IMR-90 (cell line): ENCODE measurements around the gene IMPDH1. TPM values are rescaled to one million over a fixed set of nuclear protein-coding genes. Genes with fewer than 3 reads are reported as not detected.

ENCODE experiments used
- ATAC-seq: fragments of 200-7000 bp; cut with Tn5 transposase; 2 replicates; pipeline ENCODE4 v1.9.1; 2020; ENCODE audit warnings: low read depth, mild to moderate bottlenecking, moderate library complexity
- BruUV-seq: library from RNA; stranded (reverse); fragments of 400-500 nt; replicated peaks from 2 replicates; lab custom pipeline; 2021; lab: Mats Ljungman, UMichigan
- CTCF ChIA-PET: fragments of 300-600 bp; formaldehyde crosslinking; extraction: SDS; loops from one replicate; lab custom pipeline; 2021; ENCODE audit warnings: antibody characterized with exemption; lab: Yijun Ruan, JAX
- POLR2A ChIA-PET: fragments of 300-600 bp; sonication (Branson Sonifier 250); formaldehyde crosslinking; loops from one replicate; lab custom pipeline; 2022; ENCODE audit warnings: antibody characterized with exemption; ENCODE audit not compliant: unreplicated experiment; lab: Charles Lee
- DNase-seq: peaks from one replicate; pipeline ENCODE4 v3.0.0; 2013
- H2AFZ ChIP-seq: replicated peaks from 2 replicates; pipeline ENCODE3; 2013; ENCODE audit warnings: low read length, mild to moderate bottlenecking; ENCODE audit not compliant: poor library complexity
- H2AK5ac ChIP-seq: 2 replicates; pipeline ENCODE4 v1.6.1; 2013; ENCODE audit warnings: low read depth, low read length, inconsistent platforms
- H2AK9ac ChIP-seq: replicated peaks from 2 replicates; pipeline ENCODE3; 2013; ENCODE audit warnings: mild to moderate bottlenecking, low read depth, low read length, moderate library complexity; ENCODE audit not compliant: poor library complexity
- H2BK120ac ChIP-seq: 2 replicates; pipeline ENCODE4 v1.6.1; 2013; ENCODE audit warnings: low read depth, low read length, inconsistent platforms
- H2BK15ac ChIP-seq: 3 replicates; pipeline ENCODE4 v1.6.1; 2013; ENCODE audit warnings: low read depth, low read length, inconsistent platforms
- H2BK20ac ChIP-seq: 2 replicates; pipeline ENCODE4 v1.6.1; 2013; ENCODE audit warnings: low read depth, mild to moderate bottlenecking, inconsistent platforms, low read length, moderate library complexity
- H2BK5ac ChIP-seq: 2 replicates; pipeline ENCODE4 v1.6.1; 2013; ENCODE audit warnings: mild to moderate bottlenecking, low read depth, low read length, inconsistent platforms; ENCODE audit not compliant: poor library complexity, severe bottlenecking
- H3K14ac ChIP-seq: replicated peaks from 2 replicates; pipeline ENCODE4 v1.6.1; 2013; ENCODE audit warnings: low read depth, low read length, inconsistent platforms
- H3K18ac ChIP-seq: 2 replicates; pipeline ENCODE4 v1.6.1; 2013; ENCODE audit warnings: low read depth, low read length, control low read depth
- H3K23ac ChIP-seq: 2 replicates; pipeline ENCODE4 v1.6.1; 2013; ENCODE audit warnings: low read depth, low read length, inconsistent platforms
- H3K27ac ChIP-seq: 2 replicates; pipeline ENCODE4 v1.5.1; 2013; ENCODE audit warnings: mild to moderate bottlenecking, control low read depth, low read length; ENCODE audit not compliant: insufficient read depth
- H3K27me3 ChIP-seq: 2 replicates; pipeline ENCODE4 v1.6.1; 2013; ENCODE audit warnings: low read length; ENCODE audit not compliant: control insufficient read depth, insufficient read depth
- H3K36me3 ChIP-seq: 2 replicates; pipeline ENCODE4 v1.6.1; 2013; ENCODE audit warnings: low read length, mixed read lengths; ENCODE audit not compliant: control insufficient read depth, insufficient read depth
- H3K4ac ChIP-seq: 2 replicates; pipeline ENCODE4 v1.6.1; 2013; ENCODE audit warnings: low read depth, low read length, inconsistent platforms
- H3K4me1 ChIP-seq: 2 replicates; pipeline ENCODE4 v1.6.1; 2013; ENCODE audit warnings: low read length, mixed read lengths; ENCODE audit not compliant: control insufficient read depth, insufficient read depth
- H3K4me2 ChIP-seq: 2 replicates; pipeline ENCODE4 v1.6.1; 2013; ENCODE audit warnings: low read depth, mild to moderate bottlenecking, control low read depth, low read length, moderate library complexity
- H3K4me3 ChIP-seq: 2 replicates; pipeline ENCODE4 v1.5.1; 2013; ENCODE audit warnings: low read depth, mild to moderate bottlenecking, control low read depth, low read length, moderate library complexity; ENCODE audit not compliant: insufficient read depth
- H3K56ac ChIP-seq: 2 replicates; pipeline ENCODE4 v1.6.1; 2013; ENCODE audit warnings: low read length, inconsistent platforms; ENCODE audit not compliant: insufficient read depth; ENCODE audit errors: extremely low read depth
- H3K79me1 ChIP-seq, 2 experiments: 2 replicates each; pipeline ENCODE4 v1.6.1; 2013; ENCODE audit warnings: low read length in 2 of 2, inconsistent platforms in 1 of 2, low read depth in 1 of 2
- H3K9ac ChIP-seq: 2 replicates; pipeline ENCODE4 v1.6.1; 2013; ENCODE audit warnings: low read depth, low read length, control low read depth
- H3K9me1 ChIP-seq: 2 replicates; pipeline ENCODE4 v1.6.1; 2013; ENCODE audit warnings: low read length, inconsistent platforms; ENCODE audit not compliant: insufficient read depth
- H3K9me3 ChIP-seq: 2 replicates; pipeline ENCODE4 v1.6.1; 2013; ENCODE audit warnings: low read length; ENCODE audit not compliant: control insufficient read depth, insufficient read depth
- H4K20me1 ChIP-seq: 2 replicates; pipeline ENCODE4 v1.6.1; 2013; ENCODE audit warnings: low read length, inconsistent platforms; ENCODE audit not compliant: insufficient read depth
- H4K5ac ChIP-seq: 2 replicates; pipeline ENCODE4 v1.6.1; 2013; ENCODE audit warnings: mild to moderate bottlenecking, low read depth, low read length, control low read depth
- H4K8ac ChIP-seq, 2 experiments: 2 replicates each; pipeline ENCODE4 v1.6.1; 2013; ENCODE audit warnings: low read depth in 2 of 2, low read length in 2 of 2, control low read depth in 1 of 2, inconsistent platforms in 1 of 2
- H4K91ac ChIP-seq: 2 replicates; pipeline ENCODE4 v1.6.1; 2013; ENCODE audit warnings: low read depth, low read length, inconsistent platforms; ENCODE audit not compliant: insufficient read depth
- CEBPB ChIP-seq: IDR thresholded peaks from 2 replicates; pipeline ENCODE4 v1.6.1; 2012; ENCODE audit warnings: low read depth, low read length, improper control_type of control experiment
- MXI1 ChIP-seq: IDR thresholded peaks from 2 replicates; pipeline ENCODE4 v1.6.1; 2012; ENCODE audit warnings: low read depth, mild to moderate bottlenecking, low read length, moderate library complexity, borderline replicate concordance
- WGBS, 2 experiments: methylation state at CpG; one replicate each; pipeline versions ENCODE4 v1.1.5 to v1.1.7; 2013; ENCODE audit warnings: missing lambda C conversion rate in 2 of 2; ENCODE audit not compliant: insufficient read length in 1 of 2; ENCODE audit errors: extremely low coverage in 2 of 2; 5-methylcytosine and 5-hydroxymethylcytosine counted together
- dilution Hi-C: fragments of 300-500 bp; cut with HindIII; formaldehyde crosslinking; loops from one replicate; pipeline ENCODE4 v1.14.3; 2018; ENCODE audit warnings: low sequenced_read_pairs; ENCODE audit not compliant: unreplicated experiment
- in situ Hi-C: fragments of 300-500 bp; cut with MboI; formaldehyde crosslinking; loops from 3 replicates; pipeline ENCODE4 v1.14.3; 2019; ENCODE audit warnings: low sequenced_read_pairs, inconsistent platforms, mixed read lengths
- intact Hi-C: fragments of 100-400 bp; cut with micrococcal nuclease; formaldehyde crosslinking; loops from 2 replicates; pipeline ENCODE4 v1.10.0; 2022
- polyA plus RNA-seq, 3 experiments: library from polyadenylated mRNA; depleted of rRNA; stranded (reverse); fragments of >200 nt; gene quantifications; 2 replicates each; pipeline ENCODE4 v1.2.3, GENCODE V29; 2012; ENCODE audit warnings: low replicate concordance in 1 of 3
- total RNA-seq: library from RNA; depleted of rRNA; stranded (reverse); fragments of >200 nt; gene quantifications from 2 replicates; pipeline ENCODE4 v1.2.3, GENCODE V29; 2012

IMPDH1 gene
- total and polyA plus RNA-seq, 2 of the 4 experiments (the other 2 are of a cell fraction) = 49.5 to 69.3 TPM

DNA sequence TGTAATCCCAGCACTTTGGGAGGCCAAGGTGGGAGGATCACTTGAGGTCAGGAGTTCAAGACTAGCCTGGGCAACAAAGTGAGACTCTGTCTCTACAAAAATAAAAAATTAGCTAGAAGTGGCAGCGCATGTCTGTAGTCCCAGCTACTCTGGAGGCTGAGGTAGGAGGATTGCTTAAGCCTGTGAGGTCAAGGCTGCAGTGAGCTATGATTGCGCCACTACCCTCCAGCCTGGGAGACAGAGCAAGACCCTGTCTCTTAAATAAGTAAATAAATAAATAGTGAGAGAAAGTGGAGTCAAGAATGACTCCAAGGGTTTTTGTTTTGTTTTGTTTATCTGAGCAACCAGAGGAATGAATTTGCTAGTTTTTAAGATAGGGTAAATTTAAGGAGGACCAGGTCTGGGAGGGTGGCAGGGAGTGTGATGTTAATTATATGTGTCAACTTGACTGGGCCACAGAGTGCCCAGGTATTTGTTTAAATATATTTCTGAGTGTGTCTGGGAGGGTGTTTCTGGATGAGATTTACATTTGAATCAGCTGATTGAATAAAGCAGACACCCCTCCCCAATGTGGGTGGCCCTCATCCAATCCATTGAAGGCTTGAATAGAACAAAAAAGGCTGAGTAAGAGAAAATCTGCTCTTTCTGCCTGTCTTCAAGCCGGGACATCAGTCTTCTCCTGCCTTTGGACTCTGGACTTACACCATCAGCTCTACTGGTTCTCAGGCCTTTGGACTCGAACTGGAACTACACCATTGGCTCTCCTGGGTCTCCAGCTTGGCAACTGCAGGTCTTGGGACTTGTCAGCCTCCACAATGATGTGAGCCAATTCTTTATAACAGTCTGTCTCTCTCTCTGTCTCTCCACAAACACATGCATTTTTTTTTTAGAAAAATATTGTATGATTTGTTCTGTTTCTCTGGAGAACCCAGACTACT is 23.5 kb downstream of the IMPDH1 start:
- Histone ChIP-seq H2AK5ac (no peak overlapping the region), H3K36me3 (no peaks in the 10 kb centered on the region), H2BK120ac (no peak overlapping the region), H3K27ac (no peak overlapping the region), H2AK9ac (no peak overlapping the region), H2AFZ (no peak overlapping the region), H3K4ac (no peak overlapping the region), H3K4me1 (no peaks in the 10 kb centered on the region), H3K9me3 (no peaks in the 10 kb centered on the region), H3K9me1 (no peaks in the 10 kb centered on the region), H3K14ac (no peak overlapping the region), H3K4me2 (no peak overlapping the region), H3K56ac (no peak overlapping the region), H3K23ac (no peak overlapping the region), H4K8ac (no peak overlapping the region), H2BK20ac (no peak overlapping the region), H3K27me3 (peaks cover 36% of the 10 kb centered on the region), H3K18ac (no peak overlapping the region), H3K9ac (no peak overlapping the region), H2BK5ac (no peak overlapping the region), H3K79me1 (no peaks in the 10 kb centered on the region), H4K20me1 (peaks cover 4% of the 10 kb centered on the region; the same call in 1 of the 2 replicates), H3K4me3 (no peak overlapping the region), H2BK15ac (no peak overlapping the region), H4K5ac (no peak overlapping the region), H4K91ac (no peak overlapping the region)
- DNase-seq = no peak
- TF ChIP-seq MXI1 (no peak), CEBPB (peak; percentile 74)
- in situ Hi-C loops = no loop called here
- intact Hi-C loops = no loop called here
- 20% methylated on average over 2 of the region's 4 CpGs; no CpG with 5 or more reads in 1 of the 2 experiments for WGBS, 2 experiments
- no TSS peak for BruUV-seq
- ATAC-seq = no peak
- dilution Hi-C loops = no loop called here
- POLR2A ChIA-PET = no interaction called here
- CTCF ChIA-PET = interaction anchor here (0.7 to 3.8 kb wide), 5 partner anchors 9 to 75 kb away, joined by 3 to 66 read pairs (median 4); partner anchors contain the start of genes IMPDH1 and RBM28
